T-helper 2 cell treated with Interferon-gamma antibody and Interleukin-4, amounts not matched to agents 5 μg/mL and 100 μg/mL, for 36 hours (primary cell): ENCODE measurements around the gene SNX5.

Experiments used
- DNase-seq: peaks from one replicate; pipeline ENCODE4 v3.0.0; 2021; ENCODE audit warnings: low spot score
- H3K27ac Mint-ChIP-seq: one replicate; pipeline ENCODE4 v1.8.0; 2021; ENCODE audit warnings: mild to moderate bottlenecking, mixed read lengths
- H3K27me3 Mint-ChIP-seq: one replicate; pipeline ENCODE4 v1.8.0; 2021; ENCODE audit warnings: low read depth, mixed read lengths
- H3K36me3 Mint-ChIP-seq: one replicate; pipeline ENCODE4 v1.8.0; 2021; ENCODE audit warnings: low read depth, mixed read lengths
- H3K4me1 Mint-ChIP-seq: one replicate; pipeline ENCODE4 v1.8.0; 2021; ENCODE audit warnings: low read depth, mixed read lengths
- H3K4me3 Mint-ChIP-seq: one replicate; pipeline ENCODE4 v1.8.0; 2022; ENCODE audit warnings: mild to moderate bottlenecking, moderate library complexity, mixed read lengths
- H3K9me3 Mint-ChIP-seq: one replicate; pipeline ENCODE4 v1.8.0; 2021; ENCODE audit warnings: mixed read lengths

Gene SNX5

GRCh38 chr20:17916433-17916891 is 52.1 kb downstream of the SNX5 start:
- peaks cover 24% of the 10 kb centered on the region for H3K27me3 Mint-ChIP-seq
- no peak overlapping the region for H3K4me3 Mint-ChIP-seq
- H3K27ac Mint-ChIP-seq = no peak overlapping the region
- H3K4me1 Mint-ChIP-seq = peaks cover 6% of the 10 kb centered on the region
- DNase-seq = no peak
- H3K36me3 Mint-ChIP-seq = no peaks in the 10 kb centered on the region
- no peaks in the 10 kb centered on the region for H3K9me3 Mint-ChIP-seq

- Mint-ChIP-seq H3K4me3 (no peak overlapping the region), H3K4me1 (peaks cover 6% of the 10 kb centered on the region), H3K36me3 (no peaks in the 10 kb centered on the region), H3K9me3 (no peaks in the 10 kb centered on the region), H3K27me3 (peaks cover 24% of the 10 kb centered on the region), H3K27ac (no peak overlapping the region)
- no peak for DNase-seq
These were observed 53.6 kb downstream of the SNX5 start for GRCh38 chr20:17914957-17915356.

GRCh38 chr20:17912916-17913315 is 55.7 kb downstream of the SNX5 start:
- peaks cover 6% of the 10 kb centered on the region for H3K4me1 Mint-ChIP-seq
- H3K9me3 Mint-ChIP-seq = no peaks in the 10 kb centered on the region
- H3K27me3 Mint-ChIP-seq = peaks cover 28% of the 10 kb centered on the region
- H3K27ac Mint-ChIP-seq = no peak overlapping the region
- no peak overlapping the region for H3K4me3 Mint-ChIP-seq
- DNase-seq = no peak
- H3K36me3 Mint-ChIP-seq = no peaks in the 10 kb centered on the region

GRCh38 chr20:17911927-17912326 is 56.7 kb downstream of the SNX5 start:
- no peak overlapping the region for H3K4me3 Mint-ChIP-seq

GRCh38 chr20:17910828-17911294 is 57.7 kb downstream of the SNX5 start:
- peaks cover 25% of the 10 kb centered on the region for H3K27me3 Mint-ChIP-seq
- H3K4me1 Mint-ChIP-seq = no peaks in the 10 kb centered on the region
- no peak overlapping the region for H3K27ac Mint-ChIP-seq
- no peaks in the 10 kb centered on the region for H3K36me3 Mint-ChIP-seq
- no peak overlapping the region for H3K4me3 Mint-ChIP-seq
- no peak for DNase-seq
- no peaks in the 10 kb centered on the region for H3K9me3 Mint-ChIP-seq

More at GRCh38 chr20:17911927-17912326, 56.7 kb downstream of the SNX5 start:
- H3K27me3 Mint-ChIP-seq = peaks cover 25% of the 10 kb centered on the region
- H3K36me3 Mint-ChIP-seq = no peaks in the 10 kb centered on the region
- DNase-seq = no peak
- no peaks in the 10 kb centered on the region for H3K9me3 Mint-ChIP-seq
- no peak overlapping the region for H3K27ac Mint-ChIP-seq
- H3K4me1 Mint-ChIP-seq = peaks cover 3% of the 10 kb centered on the region

- H3K4me1 Mint-ChIP-seq = no peaks in the 10 kb centered on the region
- H3K27me3 Mint-ChIP-seq = peaks cover 25% of the 10 kb centered on the region
- H3K27ac Mint-ChIP-seq = no peak overlapping the region
- H3K4me3 Mint-ChIP-seq = no peak overlapping the region
- no peak for DNase-seq
- no peaks in the 10 kb centered on the region for H3K36me3 Mint-ChIP-seq
- no peaks in the 10 kb centered on the region for H3K9me3 Mint-ChIP-seq
These were observed 58.7 kb downstream of the SNX5 start for GRCh38 chr20:17909869-17910321.

- Mint-ChIP-seq H3K27me3 (peaks cover 9% of the 10 kb centered on the region), H3K4me1 (peaks cover 10% of the 10 kb centered on the region), H3K36me3 (no peaks in the 10 kb centered on the region), H3K9me3 (no peaks in the 10 kb centered on the region), H3K4me3 (no peak overlapping the region), H3K27ac (no peak overlapping the region)
- DNase-seq = no peak
These were observed 63.0 kb downstream of the SNX5 start for GRCh38 chr20:17905544-17905943.

- Mint-ChIP-seq H3K4me3 (no peak overlapping the region), H3K9me3 (no peaks in the 10 kb centered on the region), H3K27me3 (peaks cover 10% of the 10 kb centered on the region), H3K27ac (no peak overlapping the region), H3K36me3 (no peaks in the 10 kb centered on the region), H3K4me1 (peaks cover 10% of the 10 kb centered on the region)
- peak; percentile 26 for DNase-seq
These were observed 64.6 kb downstream of the SNX5 start for GRCh38 chr20:17904027-17904426.

GRCh38 chr20:17902531-17903083 is 66.0 kb downstream of the SNX5 start:
- no peaks in the 10 kb centered on the region for H3K36me3 Mint-ChIP-seq
- no peak for DNase-seq
- H3K9me3 Mint-ChIP-seq = no peaks in the 10 kb centered on the region
- H3K4me1 Mint-ChIP-seq = peaks cover 11% of the 10 kb centered on the region
- H3K27me3 Mint-ChIP-seq = peaks cover 12% of the 10 kb centered on the region
- H3K4me3 Mint-ChIP-seq = no peak overlapping the region
- no peak overlapping the region for H3K27ac Mint-ChIP-seq

GRCh38 chr20:17901971-17902370 is 66.6 kb downstream of the SNX5 start:
- DNase-seq = no peak
- H3K4me1 Mint-ChIP-seq = peaks cover 16% of the 10 kb centered on the region
- H3K36me3 Mint-ChIP-seq = no peaks in the 10 kb centered on the region
- H3K9me3 Mint-ChIP-seq = no peaks in the 10 kb centered on the region
- H3K4me3 Mint-ChIP-seq = no peak overlapping the region
- peaks cover 18% of the 10 kb centered on the region for H3K27me3 Mint-ChIP-seq
- no peak overlapping the region for H3K27ac Mint-ChIP-seq

- no peaks in the 10 kb centered on the region for H3K36me3 Mint-ChIP-seq
- no peaks in the 10 kb centered on the region for H3K9me3 Mint-ChIP-seq
- DNase-seq = peak; percentile 51
- H3K4me3 Mint-ChIP-seq = no peak overlapping the region
- peaks cover 27% of the 10 kb centered on the region for H3K4me1 Mint-ChIP-seq
- H3K27me3 Mint-ChIP-seq = peaks cover 32% of the 10 kb centered on the region
- no peak overlapping the region for H3K27ac Mint-ChIP-seq
These were observed 70.0 kb downstream of the SNX5 start for GRCh38 chr20:17898548-17898994.

- H3K27me3 Mint-ChIP-seq = peaks cover 30% of the 10 kb centered on the region
- H3K27ac Mint-ChIP-seq = no peak overlapping the region
- H3K9me3 Mint-ChIP-seq = no peaks in the 10 kb centered on the region
- no peak for DNase-seq
- H3K4me3 Mint-ChIP-seq = no peak overlapping the region
- peaks cover 24% of the 10 kb centered on the region for H3K4me1 Mint-ChIP-seq
- no peaks in the 10 kb centered on the region for H3K36me3 Mint-ChIP-seq
These were observed 70.9 kb downstream of the SNX5 start for GRCh38 chr20:17897566-17898307.

GRCh38 chr20:17896771-17897369 is 71.7 kb downstream of the SNX5 start:
- no peaks in the 10 kb centered on the region for H3K36me3 Mint-ChIP-seq
- peaks cover 24% of the 10 kb centered on the region for H3K4me1 Mint-ChIP-seq
- peaks cover 38% of the 10 kb centered on the region for H3K27me3 Mint-ChIP-seq
- no peak overlapping the region for H3K27ac Mint-ChIP-seq
- H3K4me3 Mint-ChIP-seq = no peak overlapping the region
- peak; percentile 12 for DNase-seq
- no peaks in the 10 kb centered on the region for H3K9me3 Mint-ChIP-seq

- Mint-ChIP-seq H3K36me3 (no peaks in the 10 kb centered on the region), H3K4me1 (peaks cover 24% of the 10 kb centered on the region), H3K27me3 (peaks cover 44% of the 10 kb centered on the region), H3K27ac (no peak overlapping the region), H3K4me3 (peak overlapping the region; percentile 73), H3K9me3 (no peaks in the 10 kb centered on the region)
- no peak for DNase-seq
These were observed 72.3 kb downstream of the SNX5 start for GRCh38 chr20:17896193-17896723.
